Cerebellar nuclear complex (tissue), 1 donor: Measurements from ENCODE around the gene HSPBP1.

Experiments
- DNase-seq, 2 experiments: peaks; one replicate each; lab custom pipeline; 2025; lab: John Stamatoyannopoulos, UW

The HSPBP1 gene

DNA sequence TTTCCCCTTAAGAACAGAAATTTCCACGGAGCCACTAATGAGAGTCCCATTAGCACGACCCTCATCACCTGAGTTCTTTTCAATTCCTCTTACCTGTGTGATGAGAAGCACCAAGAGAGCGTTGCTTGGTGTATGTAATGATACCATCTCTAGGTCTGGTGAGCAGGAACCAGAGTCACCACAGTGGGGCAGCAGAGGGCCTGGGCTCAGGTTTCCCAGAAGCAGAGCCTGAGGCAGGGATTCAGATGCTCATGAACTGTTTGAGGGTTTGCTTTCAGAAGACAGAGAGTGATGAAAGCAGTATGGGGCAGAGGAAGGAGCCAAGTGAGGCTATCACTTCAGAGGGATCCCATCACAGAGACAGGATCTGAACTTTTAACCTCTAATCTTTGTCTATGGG, 67.5 kb downstream of the HSPBP1 start:
- DNase-seq, result no peak
